ENCODE measurements around the gene OR51G1.
"Not testable (repeated sequence)": the region's sequence is repeated elsewhere in the genome, so short reads cannot be mapped to it uniquely, and the experiment has no call there.

OR51G1 gene

GRCh38 chr11:4924239-4924638 lies at the start of gene OR51G1:
Gene OR51G1 (minus strand): TSS chr11:4924339. CDS start chr11:4924339, 0 bp downstream.
- no peak for DNase-seq (ENCODE audit: low spot score)

GRCh38 chr11:4962816-4963215 lies 38.7 kb upstream of the OR51G1 start:
- no peak for DNase-seq (ENCODE audit: low spot score)

GRCh38 chr11:4960877-4961276 lies 36.7 kb upstream of the OR51G1 start:
- DNase-seq (ENCODE audit: low spot score) = no peak

GRCh38 chr11:4957396-4957795 lies 33.3 kb upstream of the OR51G1 start:
- no peak for DNase-seq (ENCODE audit: low spot score)

- not testable (repeated sequence) for DNase-seq (ENCODE audit: low spot score)
Measured at GRCh38 chr11:4955613-4956012, 31.5 kb upstream of the OR51G1 start, which contains the start of gene OR51A2. Gene OR51A2 (minus strand): TSS chr11:4955713. CDS start chr11:4955713, 0 bp downstream.

- no peak for DNase-seq (ENCODE audit: low spot score)
Measured at GRCh38 chr11:4947505-4947904, 23.4 kb upstream of the OR51G1 start, which contains the start of gene OR51A4. Gene OR51A4 (minus strand): TSS chr11:4947605. CDS start chr11:4947100, 505 bp downstream.

GRCh38 chr11:4936745-4937144 lies 12.6 kb upstream of the OR51G1 start:
- DNase-seq (ENCODE audit: low spot score) = no peak

- no peak for DNase-seq (ENCODE audit: low spot score)
Measured at GRCh38 chr11:4932751-4933150, 8.6 kb upstream of the OR51G1 start.

GRCh38 chr11:4926608-4927007 lies 2.5 kb upstream of the OR51G1 start:
- no peak for DNase-seq (ENCODE audit: low spot score)

- no peak for DNase-seq (ENCODE audit: low spot score)
Measured at GRCh38 chr11:4922304-4922703, 1.8 kb downstream of the OR51G1 start.

- DNase-seq (ENCODE audit: low spot score) = no peak
Measured at GRCh38 chr11:4921796-4922195, 2.3 kb downstream of the OR51G1 start.

GRCh38 chr11:4919250-4919649 lies 4.9 kb downstream of the OR51G1 start, which contains the start of gene OR51G2:
Gene OR51G2 (minus strand): TSS chr11:4919350. CDS start chr11:4915663, 3,687 bp downstream.
- no peak for DNase-seq (ENCODE audit: low spot score)

GRCh38 chr11:4916581-4916980 lies 7.6 kb downstream of the OR51G1 start:
- DNase-seq (ENCODE audit: low spot score) = no peak

- DNase-seq (ENCODE audit: low spot score) = no peak
Measured at GRCh38 chr11:4903484-4903883, 20.7 kb downstream of the OR51G1 start, which contains the start of gene OR51A7. Gene OR51A7 (plus strand): TSS chr11:4903783. CDS start chr11:4907370, 3,587 bp downstream.

- DNase-seq (ENCODE audit: low spot score) = no peak
Measured at GRCh38 chr11:4891996-4892640, 32.0 kb downstream of the OR51G1 start.

GRCh38 chr11:4890279-4890678 lies 33.9 kb downstream of the OR51G1 start:
- DNase-seq (ENCODE audit: low spot score) = no peak

GRCh38 chr11:4887591-4887990 lies 36.5 kb downstream of the OR51G1 start:
- no peak for DNase-seq (ENCODE audit: low spot score)

GRCh38 chr11:4886186-4886585 lies 38.0 kb downstream of the OR51G1 start:
- no peak for DNase-seq (ENCODE audit: low spot score)

- DNase-seq (ENCODE audit: low spot score) = no peak
Measured at GRCh38 chr11:4884361-4884760, 39.8 kb downstream of the OR51G1 start.

- no peak for DNase-seq (ENCODE audit: low spot score)
Measured at GRCh38 chr11:4882543-4882942, 41.6 kb downstream of the OR51G1 start.

- DNase-seq (ENCODE audit: low spot score) = no peak
Measured at GRCh38 chr11:4881860-4882500, 42.2 kb downstream of the OR51G1 start, which contains the start of gene OR51T1. Gene OR51T1 (plus strand): TSS chr11:4881900. CDS start chr11:4881900, 0 bp downstream.

GRCh38 chr11:4881188-4881587 lies 43.0 kb downstream of the OR51G1 start:
- no peak for DNase-seq (ENCODE audit: low spot score)
